ENCODE data around the gene WIPF3.

GRCh38 chr7:29843726-29844125, 37.4 kb downstream of the WIPF3 start:
- no peak for TF ChIP-seq CTCF (conservative IDR thresholded peaks at IDR 0.05; ENCODE audit: low read length)
- no peak for TF ChIP-seq EZH2phosphoT487 (IDR thresholded peaks at IDR 0.05; ENCODE audit: borderline replicate concordance)

Data from Loucy (cell line).